HL-60 (cell line): Measurements from ENCODE around the gene HOTAIR.

Source experiments
- DNase-seq, 2 experiments: peaks; one replicate each; pipeline ENCODE4 v3.0.0-alpha.2; 2010 to 2020; ENCODE audit warnings: low read depth in 1 of 2, low spot score in 1 of 2
- H3K27ac ChIP-seq: fragments of 250-450 bp; sonication (Bioruptor Pico); replicated peaks from 2 replicates; pipeline ENCODE4 v1.5.1; 2020; ENCODE audit warnings: mild to moderate bottlenecking, moderate library complexity
- H3K27me3 ChIP-seq: fragments of 250-450 bp; sonication (Bioruptor Pico); 2 replicates; pipeline ENCODE4 v1.5.1; 2021; ENCODE audit warnings: mild to moderate bottlenecking, moderate library complexity; ENCODE audit not compliant: insufficient read depth, poor library complexity, severe bottlenecking
- H3K4me3 ChIP-seq: replicated peaks from 2 replicates; pipeline ENCODE4 v1.5.1; 2011; ENCODE audit warnings: mild to moderate bottlenecking, control low read depth, low read length; ENCODE audit not compliant: insufficient read depth
- CTCF ChIP-seq: IDR thresholded peaks from one replicate; pipeline ENCODE4 v1.5.1; 2011; ENCODE audit warnings: low read length, control low read depth, inconsistent platforms; ENCODE audit not compliant: insufficient read depth
- GABPA ChIP-seq: IDR thresholded peaks from 2 replicates; pipeline ENCODE4 v1.6.1; 2012; ENCODE audit warnings: low read depth
- POLR2AphosphoS5 ChIP-seq: IDR thresholded peaks from 2 replicates; pipeline ENCODE4 v1.6.1; 2012; ENCODE audit warnings: low read depth
- REST ChIP-seq: IDR thresholded peaks from 2 replicates; pipeline ENCODE4 v1.6.1; 2012; ENCODE audit warnings: low read depth; ENCODE audit not compliant: insufficient replicate concordance
- SPI1 ChIP-seq: IDR thresholded peaks from 2 replicates; pipeline ENCODE4 v1.6.1; 2012; ENCODE audit warnings: low read depth, mild to moderate bottlenecking, borderline replicate concordance

The HOTAIR gene

GRCh38 chr12:53971129-53971528, 3.6 kb downstream of the HOTAIR start:
- no peak overlapping the region for H3K4me3 ChIP-seq
- no peak for DNase-seq
- TF ChIP-seq REST: no peak
- H3K27me3 ChIP-seq: peaks cover 96% of the 10 kb centered on the region
- no peak overlapping the region for H3K27ac ChIP-seq

- DNase-seq: no peak
- no peak for TF ChIP-seq GABPA
- no peak for TF ChIP-seq POLR2AphosphoS5
- no peak for TF ChIP-seq CTCF
- TF ChIP-seq REST: no peak
- TF ChIP-seq SPI1: no peak
- Histone ChIP-seq H3K4me3 (no peak overlapping the region), H3K27me3 (peaks cover 98% of the 10 kb centered on the region), H3K27ac (no peak overlapping the region)
Observed at GRCh38 chr12:53970451-53970850, 4.3 kb downstream of the HOTAIR start.

GRCh38 chr12:53969588-53970259, 5.0 kb downstream of the HOTAIR start:
- no peak for DNase-seq
- Histone ChIP-seq H3K27ac (no peak overlapping the region), H3K4me3 (no peak overlapping the region), H3K27me3 (peaks cover 98% of the 10 kb centered on the region)
- no peak for TF ChIP-seq REST
- TF ChIP-seq CTCF: no peak
- TF ChIP-seq GABPA: no peak
- TF ChIP-seq SPI1: no peak
